Uterus (tissue), 4 donors: ENCODE results near the gene RNF121. TPM values are rescaled to one million over a fixed set of nuclear protein-coding genes. Genes with fewer than 3 reads are reported as not detected.

Source experiments
- DNase-seq, 2 donors: peaks; one replicate each; pipeline ENCODE4 v3.0.0-alpha.2; 2019 to 2020
- H3K27ac ChIP-seq, 2 donors: fragments of 200-600 bp; sonication (generic); 1 replicate in 1 of 2; 2 replicates in 1 of 2; pipeline ENCODE4 v1.5.1; 2016 to 2018
- H3K27me3 ChIP-seq, 2 donors: fragments of 200-600 bp; sonication (generic); one replicate each; pipeline ENCODE4 v1.5.1; 2018 to 2019; ENCODE audit warnings: control low read depth in 1 of 2
- H3K36me3 ChIP-seq, 2 donors: fragments of 200-600 bp; sonication (generic); one replicate each; pipeline ENCODE4 v1.5.1; 2019; ENCODE audit warnings: control low read depth in 1 of 2
- H3K4me1 ChIP-seq, 2 donors: fragments of 200-600 bp; sonication (generic); one replicate each; pipeline ENCODE4 v1.5.1; 2018 to 2019; ENCODE audit warnings: control low read depth in 1 of 2
- H3K4me3 ChIP-seq, 2 donors: fragments of 200-600 bp; sonication (generic); 1 replicate in 1 of 2; 2 replicates in 1 of 2; pipeline ENCODE4 v1.5.1; 2018 to 2019; ENCODE audit warnings: mild to moderate bottlenecking in 1 of 2
- H3K9me3 ChIP-seq, 2 donors: fragments of 200-600 bp; sonication (generic); one replicate each; pipeline ENCODE4 v1.5.1; 2019; ENCODE audit warnings: control low read depth in 1 of 2
- POLR2A ChIP-seq, 2 donors: fragments of 450-650 bp; IDR thresholded peaks; one replicate each; pipeline ENCODE4 v1.6.1; 2016; ENCODE audit warnings: antibody characterized with exemption in 2 of 2, mild to moderate bottlenecking in 1 of 2, moderate library complexity in 1 of 2
- intact Hi-C: fragments of 100-400 bp; cut with DNase I; formaldehyde crosslinking; loops from one replicate; pipeline ENCODE4 v1.15.1; 2023; ENCODE audit warnings: low total_unique reads
- total RNA-seq, 4 donors: library from RNA; depleted of rRNA in 3 of 4; stranded (reverse); fragments of >200 nt in 3 of 4; gene quantifications; one replicate each; pipeline versions ENCODE4 v1.1.0 to v1.2.4, GENCODE V29; 2014 to 2023
- TF ChIP-seq, protein P1 (sequence below), 4 experiments: fragments of 200-600 bp in 2 of 4; fragments of 450-650 bp in 2 of 4; sonication (generic) in 2 of 4; IDR thresholded peaks; one replicate each; pipeline ENCODE4 v1.5.1; 2016 to 2019; ENCODE audit warnings: antibody characterized with exemption in 4 of 4, mild to moderate bottlenecking in 2 of 4, moderate library complexity in 1 of 4
- donor health status: DM: yes; HTN: yes; CAD: no.

RNF121 gene
- total RNA-seq, 4 donors from 2014 or later: 3.8 to 56.2 (median 47.0) TPM

DNA sequence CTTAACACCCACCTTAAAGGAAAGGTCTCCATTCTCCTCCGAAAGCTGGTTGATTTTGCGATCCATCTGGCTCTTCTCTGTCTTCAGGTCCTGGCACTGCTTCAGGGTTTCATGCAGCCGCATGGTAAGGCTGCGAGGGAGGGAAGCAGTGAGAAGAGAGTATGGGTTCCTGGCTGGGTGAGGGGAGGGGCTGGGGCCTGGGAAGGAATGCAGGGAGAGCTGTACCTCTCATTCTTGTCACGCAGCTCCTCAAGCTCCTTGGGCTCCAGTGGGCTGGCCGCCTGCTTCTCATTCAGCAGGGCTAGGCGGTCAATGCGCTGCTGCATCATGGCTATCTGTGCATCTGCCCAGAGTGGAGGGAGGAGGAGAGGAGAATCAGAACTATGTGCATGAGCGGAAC, 89.3 kb downstream of the RNF121 start:
- no peaks in the 10 kb centered on the region for H3K36me3 ChIP-seq
- no peaks in the 10 kb centered on the region for H3K27me3 ChIP-seq
- no peaks in the 10 kb centered on the region for H3K9me3 ChIP-seq
- intact Hi-C loops: no loop called here
- no peak for DNase-seq
- H3K4me1 ChIP-seq: peaks cover 0 to 15% of the 10 kb centered on the region in 2 donors
- H3K4me3 ChIP-seq: no peak overlapping the region
- no peak overlapping the region for H3K27ac ChIP-seq
- TF ChIP-seq, protein P1, sequence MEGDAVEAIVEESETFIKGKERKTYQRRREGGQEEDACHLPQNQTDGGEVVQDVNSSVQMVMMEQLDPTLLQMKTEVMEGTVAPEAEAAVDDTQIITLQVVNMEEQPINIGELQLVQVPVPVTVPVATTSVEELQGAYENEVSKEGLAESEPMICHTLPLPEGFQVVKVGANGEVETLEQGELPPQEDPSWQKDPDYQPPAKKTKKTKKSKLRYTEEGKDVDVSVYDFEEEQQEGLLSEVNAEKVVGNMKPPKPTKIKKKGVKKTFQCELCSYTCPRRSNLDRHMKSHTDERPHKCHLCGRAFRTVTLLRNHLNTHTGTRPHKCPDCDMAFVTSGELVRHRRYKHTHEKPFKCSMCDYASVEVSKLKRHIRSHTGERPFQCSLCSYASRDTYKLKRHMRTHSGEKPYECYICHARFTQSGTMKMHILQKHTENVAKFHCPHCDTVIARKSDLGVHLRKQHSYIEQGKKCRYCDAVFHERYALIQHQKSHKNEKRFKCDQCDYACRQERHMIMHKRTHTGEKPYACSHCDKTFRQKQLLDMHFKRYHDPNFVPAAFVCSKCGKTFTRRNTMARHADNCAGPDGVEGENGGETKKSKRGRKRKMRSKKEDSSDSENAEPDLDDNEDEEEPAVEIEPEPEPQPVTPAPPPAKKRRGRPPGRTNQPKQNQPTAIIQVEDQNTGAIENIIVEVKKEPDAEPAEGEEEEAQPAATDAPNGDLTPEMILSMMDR (IDR thresholded peaks at IDR 0.05): no peak
- TF ChIP-seq POLR2A (IDR thresholded peaks at IDR 0.05): no peak

DNA sequence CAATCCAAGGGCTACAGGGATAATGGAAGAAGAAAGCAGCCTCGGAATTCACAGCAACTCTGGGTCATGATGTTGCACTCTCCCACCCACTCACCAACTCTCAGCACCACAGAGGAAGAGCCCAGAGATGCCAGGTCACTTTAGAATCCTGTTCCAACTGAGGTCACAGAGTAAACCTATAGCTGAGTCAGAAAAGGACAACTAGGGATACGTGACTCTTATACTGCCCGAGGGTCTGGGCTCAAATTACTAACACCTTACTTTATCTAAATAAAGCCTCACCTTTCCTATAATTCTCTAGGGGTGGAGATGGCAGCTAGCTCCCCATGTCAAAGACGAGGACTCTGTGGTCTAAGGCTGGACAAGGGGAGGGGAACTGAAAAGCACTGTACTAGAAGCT, 94.5 kb downstream of the RNF121 start:
- intact Hi-C loops: loop anchor here (5.0 kb wide), 1 partner anchor 64 kb away; no protein-coding TSS in a partner anchor
- Histone ChIP-seq H3K9me3 (no peaks in the 10 kb centered on the region), H3K27ac (no peak overlapping the region), H3K36me3 (no peaks in the 10 kb centered on the region), H3K4me3 (no peak overlapping the region), H3K4me1 (peaks cover 10 to 23% of the 10 kb centered on the region in 2 donors), H3K27me3 (no peaks in the 10 kb centered on the region)
- DNase-seq: no peak
- TF ChIP-seq, protein P1 (IDR thresholded peaks at IDR 0.05): no peak
- no peak for TF ChIP-seq POLR2A (IDR thresholded peaks at IDR 0.05)

DNA sequence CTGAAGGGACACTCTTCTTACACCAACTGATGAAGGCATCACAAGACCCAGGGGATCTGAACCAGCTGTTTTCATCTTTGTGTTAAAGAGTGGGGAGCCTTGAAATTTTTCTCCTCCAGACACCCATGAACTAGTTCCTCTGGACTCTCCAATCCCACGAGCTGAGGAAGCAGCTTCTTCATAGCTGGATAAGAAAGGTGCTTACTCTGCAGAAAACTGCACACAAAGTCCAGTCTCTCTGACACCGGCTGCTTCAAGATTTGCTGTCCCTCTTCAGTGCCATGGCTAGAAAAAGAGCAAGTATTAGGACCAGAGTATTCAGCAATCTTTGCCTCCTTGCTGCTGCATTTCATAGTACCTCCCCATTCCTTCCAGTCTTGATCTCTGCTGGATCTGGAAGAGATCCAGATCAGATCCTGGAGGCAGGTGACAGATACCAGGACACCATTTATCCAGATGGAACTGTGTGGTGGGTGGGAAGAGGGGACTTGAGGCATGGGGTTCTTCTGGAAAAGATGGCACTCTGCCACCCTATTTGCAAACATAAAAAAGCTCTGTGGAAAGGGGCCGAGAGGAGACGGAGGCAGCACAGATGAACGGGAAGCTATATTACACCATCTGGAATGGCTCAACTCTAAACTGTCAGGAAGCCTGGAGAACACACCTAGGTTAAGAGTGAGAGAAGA, 95.4 kb downstream of the RNF121 start:
- H3K27me3 ChIP-seq: no peaks in the 10 kb centered on the region

DNA sequence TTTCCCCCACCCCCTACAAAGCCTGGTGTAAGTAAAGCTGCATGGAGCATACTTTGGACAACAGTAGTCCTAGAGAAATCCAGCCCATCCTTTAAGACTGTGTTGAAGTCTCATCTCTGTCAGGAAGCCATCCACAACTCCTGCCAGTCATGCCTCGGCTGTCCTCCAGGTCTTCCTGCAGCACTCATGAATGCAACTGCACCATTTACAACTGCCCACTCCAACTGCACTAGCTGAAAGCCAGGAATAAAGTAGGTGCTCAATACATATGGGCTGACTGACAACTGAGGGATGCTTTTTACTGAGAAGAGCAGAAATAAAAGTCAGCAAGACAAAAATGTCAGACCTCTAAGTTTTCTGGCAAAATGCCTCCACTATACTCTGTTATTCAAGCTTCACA, 97.2 kb downstream of the RNF121 start:
- no peaks in the 10 kb centered on the region for H3K27me3 ChIP-seq
- H3K36me3 ChIP-seq: no peaks in the 10 kb centered on the region
- TF ChIP-seq, protein P1 (IDR thresholded peaks at IDR 0.05): no peak
- no peak for TF ChIP-seq POLR2A (IDR thresholded peaks at IDR 0.05)
- H3K4me3 ChIP-seq: no peak overlapping the region
- DNase-seq: no peak
- no peaks in the 10 kb centered on the region for H3K9me3 ChIP-seq
- intact Hi-C loops: no loop called here
- H3K4me1 ChIP-seq: peaks cover 15 to 28% of the 10 kb centered on the region in 2 donors
- H3K27ac ChIP-seq: peak overlapping the region; percentile 71 to 74

More for the DNA sequence above, 95.4 kb downstream of the RNF121 start:
- Histone ChIP-seq H3K27ac (peak overlapping the region; percentile 71 to 74), H3K9me3 (no peaks in the 10 kb centered on the region), H3K4me1 (peaks cover 13 to 23% of the 10 kb centered on the region in 2 donors), H3K36me3 (no peaks in the 10 kb centered on the region), H3K4me3 (no peak overlapping the region)
- no peak for TF ChIP-seq POLR2A (IDR thresholded peaks at IDR 0.05)
- TF ChIP-seq, protein P1 (IDR thresholded peaks at IDR 0.05): no peak
- no peak for DNase-seq
- intact Hi-C loops: loop anchor here (5.0 kb wide), 1 partner anchor 63 kb away; no protein-coding TSS in a partner anchor

DNA sequence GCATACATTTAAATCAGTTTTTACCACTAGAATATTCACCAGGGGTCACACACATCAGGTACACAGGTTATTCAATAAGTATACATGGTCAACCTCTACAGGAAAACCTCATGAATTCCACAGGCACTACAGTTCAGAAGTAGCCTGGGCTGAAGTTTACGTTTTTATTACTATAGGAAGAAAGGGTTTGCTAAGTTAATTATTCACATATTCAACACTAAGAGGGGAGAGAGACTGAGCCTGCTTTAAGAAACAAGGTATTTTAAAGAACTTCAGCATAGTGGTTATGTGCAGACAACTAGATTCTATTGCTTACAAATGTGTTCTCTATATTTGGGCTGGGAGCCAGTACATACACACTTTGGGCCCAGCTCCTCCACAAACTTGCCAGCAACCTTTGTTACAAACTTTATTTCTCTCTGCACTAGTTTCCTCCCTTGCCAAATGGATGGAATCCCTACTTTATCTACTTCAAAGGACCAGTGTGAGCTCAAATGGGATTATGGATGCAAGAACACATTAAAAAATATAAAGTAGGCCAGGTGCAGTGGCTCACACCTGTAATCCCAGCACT, 101.7 kb downstream of the RNF121 start:
- TF ChIP-seq, protein P1 (IDR thresholded peaks at IDR 0.05): no peak
- no peak for TF ChIP-seq POLR2A (IDR thresholded peaks at IDR 0.05)
- DNase-seq: no peak
- intact Hi-C loops: no loop called here
- no peak overlapping the region for H3K27ac ChIP-seq
- H3K36me3 ChIP-seq: no peaks in the 10 kb centered on the region
- peaks cover 12 to 21% of the 10 kb centered on the region in 2 donors for H3K4me1 ChIP-seq
- H3K4me3 ChIP-seq: no peak overlapping the region
- no peaks in the 10 kb centered on the region for H3K9me3 ChIP-seq
- H3K27me3 ChIP-seq: no peaks in the 10 kb centered on the region
